Fibroblast of pulmonary artery (primary cell): ENCODE data around the gene PROCR.
A peak's percentile ranks its signal among the peaks of the same experiment; 100 is the strongest.
"Not testable (repeated sequence)": the region's sequence is repeated elsewhere in the genome, so short reads cannot be mapped to it uniquely, and the experiment has no call there.

Source experiments
- DNase-seq: peaks from one replicate; pipeline ENCODE4 v3.0.0-alpha.2; 2010; ENCODE audit warnings: low read depth
- H3K4me3 ChIP-seq: replicated peaks from 2 replicates; pipeline ENCODE4 v1.5.1; 2011; ENCODE audit warnings: low read depth, mild to moderate bottlenecking, control low read depth, low read length, moderate library complexity
- CTCF ChIP-seq: IDR thresholded peaks from 2 replicates; pipeline ENCODE4 v1.5.1; 2011; ENCODE audit warnings: mild to moderate bottlenecking, control low read depth, low read length, inconsistent platforms; ENCODE audit errors: missing control alignments

Gene PROCR

GRCh38 chr20:35165221-35166185 is 6.4 kb upstream of the PROCR start:
- TF ChIP-seq CTCF = no peak
- H3K4me3 ChIP-seq = no peak overlapping the region
- no peak for DNase-seq

GRCh38 chr20:35166242-35166830 is 5.5 kb upstream of the PROCR start:
- no peak overlapping the region for H3K4me3 ChIP-seq
- no peak for TF ChIP-seq CTCF
- DNase-seq = peak; percentile 62

- no peak for TF ChIP-seq CTCF
- H3K4me3 ChIP-seq = no peak overlapping the region
- no peak for DNase-seq
These were observed 4.1 kb upstream of the PROCR start for GRCh38 chr20:35167787-35168186.

- H3K4me3 ChIP-seq, DNase-seq: not testable (repeated sequence)
These were observed 3.0 kb upstream of the PROCR start for GRCh38 chr20:35168701-35169409.

- H3K4me3 ChIP-seq = peak overlapping the region; percentile 61
- no peak for DNase-seq
- no peak for TF ChIP-seq CTCF
These were observed 477 bp upstream of the PROCR start for GRCh38 chr20:35171438-35171752.

GRCh38 chr20:35172434-35172806 is 548 bp downstream of the PROCR start:
- H3K4me3 ChIP-seq = peak overlapping the region; percentile 61
- no peak for TF ChIP-seq CTCF
- DNase-seq = no peak

- TF ChIP-seq CTCF = no peak
- H3K4me3 ChIP-seq = no peak overlapping the region
- DNase-seq = no peak
These were observed 1.8 kb downstream of the PROCR start for GRCh38 chr20:35173576-35174192.
